GM21367 (cell line): Measurements from ENCODE around the gene LYPD6B.

Experiments
- ATAC-seq: cut with Tn5 transposase; IDR thresholded peaks from one replicate; pipeline ENCODE4 v1.9.1; 2021; ENCODE audit not compliant: unreplicated experiment

The LYPD6B gene

GRCh38 chr2:149009576-149010461 lies 28.7 kb upstream of the LYPD6B start:
- ATAC-seq: no peak

- no peak for ATAC-seq
Measured at GRCh38 chr2:149012545-149012944, 26.0 kb upstream of the LYPD6B start.

GRCh38 chr2:149015501-149015900 lies 23.0 kb upstream of the LYPD6B start:
- no peak for ATAC-seq

GRCh38 chr2:149015926-149016563 lies 22.5 kb upstream of the LYPD6B start:
- ATAC-seq: no peak

GRCh38 chr2:149017116-149017985 lies 21.1 kb upstream of the LYPD6B start:
- ATAC-seq: no peak

- ATAC-seq: no peak
Measured at GRCh38 chr2:149018981-149019380, 19.5 kb upstream of the LYPD6B start.

GRCh38 chr2:149019768-149020167 lies 18.7 kb upstream of the LYPD6B start:
- ATAC-seq: no peak

GRCh38 chr2:149020432-149020851 lies 18.1 kb upstream of the LYPD6B start:
- peak; percentile 38 for ATAC-seq

GRCh38 chr2:149021271-149021719 lies 17.2 kb upstream of the LYPD6B start:
- peak; percentile 65 for ATAC-seq

- ATAC-seq: peak; percentile 62
Measured at GRCh38 chr2:149021761-149022160, 16.7 kb upstream of the LYPD6B start.

GRCh38 chr2:149023091-149023490 lies 15.4 kb upstream of the LYPD6B start:
- no peak for ATAC-seq

GRCh38 chr2:149027590-149028250 lies 10.8 kb upstream of the LYPD6B start:
- ATAC-seq: no peak

- no peak for ATAC-seq
Measured at GRCh38 chr2:149028377-149028776, 10.1 kb upstream of the LYPD6B start.

GRCh38 chr2:149028891-149029290 lies 9.6 kb upstream of the LYPD6B start:
- no peak for ATAC-seq

GRCh38 chr2:149029307-149029965 lies 9.1 kb upstream of the LYPD6B start:
- no peak for ATAC-seq

GRCh38 chr2:149031396-149031795 lies 7.1 kb upstream of the LYPD6B start:
- no peak for ATAC-seq

GRCh38 chr2:149033716-149034115 lies 4.8 kb upstream of the LYPD6B start:
- ATAC-seq: no peak

- no peak for ATAC-seq
Measured at GRCh38 chr2:149034406-149034805, 4.1 kb upstream of the LYPD6B start.

GRCh38 chr2:149036507-149037293 lies 1.8 kb upstream of the LYPD6B start:
- ATAC-seq: no peak
